Trophoblast cell (in vitro differentiated cells and primary cell): Measurements from ENCODE around the gene LHPP.
A peak's percentile ranks its signal among the peaks of the same experiment; 100 is the strongest.

ENCODE experiments used
- DNase-seq, 2 donors: peaks; one replicate each; pipeline ENCODE4 v3.0.0-alpha.2; 2016
- H2AFZ ChIP-seq: 2 replicates; pipeline ENCODE4 v1.6.1; 2013; ENCODE audit warnings: low read length, moderate library complexity, mild to moderate bottlenecking; ENCODE audit not compliant: insufficient read depth, poor library complexity
- H2AK5ac ChIP-seq: 2 replicates; pipeline ENCODE4 v1.6.1; 2013; ENCODE audit warnings: mild to moderate bottlenecking, low read length
- H2BK120ac ChIP-seq: 2 replicates; pipeline ENCODE4 v1.6.1; 2013; ENCODE audit warnings: low read length, mild to moderate bottlenecking, moderate library complexity; ENCODE audit not compliant: insufficient read depth, poor library complexity
- H2BK12ac ChIP-seq: 2 replicates; pipeline ENCODE4 v1.6.1; 2013; ENCODE audit warnings: mild to moderate bottlenecking, low read length, moderate library complexity
- H2BK5ac ChIP-seq: 2 replicates; pipeline ENCODE4 v1.6.1; 2013; ENCODE audit warnings: low read length, low read depth, moderate library complexity, mild to moderate bottlenecking; ENCODE audit not compliant: poor library complexity
- H3K14ac ChIP-seq: 2 replicates; pipeline ENCODE4 v1.6.1; 2013; ENCODE audit warnings: mild to moderate bottlenecking, low read length
- H3K18ac ChIP-seq: 2 replicates; pipeline ENCODE4 v1.6.1; 2013; ENCODE audit warnings: mild to moderate bottlenecking, low read length
- H3K23ac ChIP-seq: 2 replicates; pipeline ENCODE4 v1.6.1; 2013; ENCODE audit warnings: low read length
- H3K27ac ChIP-seq: 2 replicates; pipeline ENCODE4 v1.5.1; 2013; ENCODE audit warnings: low read depth, mild to moderate bottlenecking, inconsistent platforms, low read length, moderate library complexity
- H3K27me3 ChIP-seq: 2 replicates; pipeline ENCODE4 v1.6.1; 2013; ENCODE audit warnings: inconsistent platforms, mild to moderate bottlenecking, low read length, moderate library complexity; ENCODE audit not compliant: insufficient read depth
- H3K36me3 ChIP-seq, 2 experiments: 1 replicate in 1 of 2; 2 replicates in 1 of 2; pipeline ENCODE4 v1.6.1; 2013; ENCODE audit warnings: low read length in 2 of 2, mild to moderate bottlenecking in 2 of 2, moderate library complexity in 1 of 2; ENCODE audit not compliant: insufficient read depth in 2 of 2, control insufficient read depth in 1 of 2
- H3K4ac ChIP-seq: 2 replicates; pipeline ENCODE4 v1.6.1; 2013; ENCODE audit warnings: low read depth, mild to moderate bottlenecking, low read length, moderate library complexity
- H3K4me1 ChIP-seq, 2 experiments: 1 replicate in 1 of 2; 2 replicates in 1 of 2; pipeline ENCODE4 v1.6.1; 2013; ENCODE audit warnings: low read length in 2 of 2, mild to moderate bottlenecking in 2 of 2, moderate library complexity in 1 of 2; ENCODE audit not compliant: insufficient read depth in 2 of 2, control insufficient read depth in 1 of 2
- H3K4me2 ChIP-seq: 2 replicates; pipeline ENCODE4 v1.6.1; 2013; ENCODE audit warnings: inconsistent platforms, mild to moderate bottlenecking, low read length, moderate library complexity
- H3K4me3 ChIP-seq: 2 replicates; pipeline ENCODE4 v1.5.1; 2013; ENCODE audit warnings: mild to moderate bottlenecking, low read depth, low read length, inconsistent platforms
- H3K79me1 ChIP-seq: one replicate; pipeline ENCODE4 v1.6.1; 2013; ENCODE audit warnings: low read length
- H3K79me2 ChIP-seq: 2 replicates; pipeline ENCODE4 v1.6.1; 2013; ENCODE audit warnings: low read length, mild to moderate bottlenecking; ENCODE audit not compliant: control insufficient read depth, insufficient read depth, poor library complexity
- H3K9ac ChIP-seq: 2 replicates; pipeline ENCODE4 v1.6.1; 2013; ENCODE audit warnings: mild to moderate bottlenecking, low read length
- H3K9me3 ChIP-seq: 2 replicates; pipeline ENCODE4 v1.6.1; 2013; ENCODE audit warnings: low read depth, mild to moderate bottlenecking, control low read depth, inconsistent platforms, low read length; ENCODE audit not compliant: insufficient read depth
- H4K12ac ChIP-seq: 2 replicates; pipeline ENCODE4 v1.6.1; 2013; ENCODE audit warnings: low read depth, mild to moderate bottlenecking, low read length, moderate library complexity
- H4K8ac ChIP-seq: 2 replicates; pipeline ENCODE4 v1.6.1; 2013; ENCODE audit warnings: low read depth, mild to moderate bottlenecking, low read length, moderate library complexity
- H4K91ac ChIP-seq: one replicate; pipeline ENCODE4 v1.6.1; 2013; ENCODE audit warnings: low read depth, mild to moderate bottlenecking, low read length, moderate library complexity
- WGBS: extraction: QIAGEN DNeasy Blood & Tissue Kit; methylation state at CpG from one replicate; pipeline ENCODE4 v1.1.7; 2013; ENCODE audit warnings: missing lambda C conversion rate; ENCODE audit not compliant: insufficient read length, insufficient coverage; ENCODE audit errors: extremely low coverage; 5-methylcytosine and 5-hydroxymethylcytosine counted together

LHPP gene

DNA sequence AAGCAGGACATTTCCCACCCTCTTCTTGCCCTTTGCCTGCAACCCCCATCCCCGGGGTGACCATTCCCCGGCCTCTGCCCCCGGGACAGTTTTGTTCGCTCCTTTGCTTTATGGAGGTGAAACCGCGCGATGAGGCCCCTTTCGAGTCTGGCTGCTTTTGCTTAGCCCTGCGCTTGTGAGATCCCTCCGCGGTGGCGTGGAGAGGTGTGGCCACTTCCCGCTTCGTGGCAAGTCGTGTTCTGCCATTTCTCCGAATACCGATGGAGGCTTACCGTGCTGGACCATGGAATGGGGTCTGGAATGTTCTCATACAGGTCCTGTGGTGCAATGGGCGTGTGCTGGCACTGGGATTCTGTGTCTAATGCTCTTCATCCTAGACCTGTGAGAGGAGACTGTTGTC is 106.7 kb downstream of the LHPP start:
- Histone ChIP-seq H4K8ac (no peak overlapping the region), H2BK120ac (no peak overlapping the region), H2AK5ac (no peak overlapping the region), H3K79me1 (no peaks in the 10 kb centered on the region), H3K18ac (no peak overlapping the region), H3K9ac (no peak overlapping the region), H3K9me3 (peaks cover 3% of the 10 kb centered on the region), H3K27ac (no peak overlapping the region), H3K23ac (no peak overlapping the region), H3K27me3 (no peaks in the 10 kb centered on the region), H2BK5ac (no peak overlapping the region), H3K36me3 (no peaks in the 10 kb centered on the region), H2BK12ac (no peak overlapping the region), H4K91ac (no peak overlapping the region), H2AFZ (no peak overlapping the region), H3K4me2 (no peak overlapping the region), H3K4me1 (peaks cover 3 to 17% of the 10 kb centered on the region in 2 experiments), H3K14ac (no peak overlapping the region), H3K4ac (no peak overlapping the region), H4K12ac (no peak overlapping the region), H3K79me2 (no peaks in the 10 kb centered on the region), H3K4me3 (no peak overlapping the region)
- WGBS = no CpG with 5 or more reads among the region's 19 CpGs
- peak; percentile 95 to 99 for DNase-seq

DNA sequence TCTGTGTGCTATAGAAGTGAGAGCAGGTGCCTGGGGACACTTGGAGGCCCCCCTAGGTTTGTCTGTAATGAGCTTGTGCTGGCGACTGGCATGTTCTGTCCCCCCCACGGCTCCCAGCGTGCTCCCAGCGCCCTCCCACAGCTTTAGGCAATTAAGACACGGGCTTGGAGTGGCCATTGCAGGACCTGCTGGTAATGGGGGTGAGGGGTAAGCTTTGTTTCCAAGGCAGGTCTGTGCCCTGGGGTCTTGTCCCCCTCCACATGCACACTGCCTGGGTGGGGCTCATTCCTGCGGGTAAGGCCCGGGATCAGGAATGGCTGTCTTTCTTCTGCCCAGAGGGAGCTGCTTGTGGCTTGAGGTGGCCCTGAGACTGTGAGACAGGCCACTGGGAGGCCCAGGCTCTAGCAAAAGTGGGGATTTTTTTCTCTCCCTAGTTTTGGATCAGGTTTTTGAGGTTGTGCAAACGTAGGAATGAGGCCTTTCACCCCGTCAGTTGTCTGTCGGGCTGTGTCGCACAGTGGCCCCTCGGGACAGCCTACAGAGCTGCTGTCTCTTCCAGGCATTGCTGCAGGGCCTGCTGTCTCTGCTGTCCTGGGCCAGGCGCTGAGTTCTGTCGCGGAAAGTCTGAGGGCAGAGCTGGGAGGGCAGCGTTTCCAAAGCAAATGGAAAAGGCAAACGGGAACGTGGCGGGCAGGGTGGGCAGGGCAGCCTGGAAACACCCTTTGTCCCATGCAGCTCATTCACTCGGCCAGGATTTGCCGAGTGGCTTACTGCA is 107.4 kb downstream of the LHPP start:
- no peaks in the 10 kb centered on the region for H3K79me1 ChIP-seq
- no peak overlapping the region for H3K9ac ChIP-seq
- H3K18ac ChIP-seq = no peak overlapping the region
- H3K14ac ChIP-seq = no peak overlapping the region
- no peak overlapping the region for H3K4me2 ChIP-seq
- no peak overlapping the region for H4K8ac ChIP-seq
- peak; percentile 92 to 94 for DNase-seq
- WGBS = no CpG with 5 or more reads among the region's 21 CpGs
- no peak overlapping the region for H2BK5ac ChIP-seq
- H2AFZ ChIP-seq = no peak overlapping the region
- no peaks in the 10 kb centered on the region for H3K27me3 ChIP-seq
- H3K79me2 ChIP-seq = no peaks in the 10 kb centered on the region
- peaks cover 3% of the 10 kb centered on the region for H3K9me3 ChIP-seq
- no peak overlapping the region for H2BK12ac ChIP-seq
- H3K23ac ChIP-seq = no peak overlapping the region
- no peak overlapping the region for H4K12ac ChIP-seq
- no peak overlapping the region for H4K91ac ChIP-seq
- H3K4ac ChIP-seq = no peak overlapping the region
- no peak overlapping the region for H2AK5ac ChIP-seq
- no peak overlapping the region for H2BK120ac ChIP-seq
- peak overlapping the region; percentile 14 for H3K4me3 ChIP-seq
- H3K27ac ChIP-seq = peak overlapping the region; percentile 10
- H3K36me3 ChIP-seq = no peaks in the 10 kb centered on the region
- H3K4me1 ChIP-seq = peaks cover 3 to 17% of the 10 kb centered on the region in 2 experiments

DNA sequence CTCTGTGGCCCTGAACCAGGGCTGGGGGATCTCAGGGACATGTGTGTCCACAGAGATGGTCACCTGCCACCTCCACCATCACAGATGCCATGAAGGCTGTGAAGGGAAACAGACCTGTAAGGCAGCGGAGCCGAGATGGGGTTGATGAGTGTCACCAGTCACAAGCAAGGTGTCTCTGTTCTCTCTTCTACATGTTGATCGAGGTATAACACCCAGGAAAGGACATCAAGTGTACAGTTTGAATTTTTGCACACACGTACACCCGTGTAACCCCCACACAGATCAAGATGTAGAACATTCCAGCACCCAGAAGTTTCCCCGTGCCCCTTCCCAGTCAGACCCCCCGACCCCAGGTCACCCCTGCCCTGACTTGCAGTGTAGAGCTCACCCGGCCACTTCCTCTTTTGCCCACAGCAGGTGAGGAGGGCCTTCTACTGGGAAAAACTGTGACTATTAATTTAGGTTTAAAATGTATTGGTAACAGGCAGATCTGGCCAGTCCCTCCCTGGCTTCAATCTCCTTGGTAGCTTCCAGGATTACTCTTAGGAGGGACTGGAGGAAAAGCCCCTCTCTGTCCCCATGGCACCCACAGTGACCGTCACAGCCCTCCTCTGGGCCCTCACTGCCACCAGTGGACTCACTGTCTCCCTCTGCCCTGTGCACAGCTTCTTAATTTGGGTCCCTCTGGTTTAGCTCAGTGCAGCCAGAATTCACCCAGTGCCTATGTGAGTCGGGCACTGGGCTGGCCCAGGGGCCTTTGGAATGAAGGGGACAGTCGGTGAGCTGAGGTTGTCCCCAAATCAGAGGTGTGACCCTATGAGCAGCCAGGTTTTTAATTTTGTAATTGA is 108.2 kb downstream of the LHPP start:
- Histone ChIP-seq H3K79me1 (no peaks in the 10 kb centered on the region), H3K79me2 (no peaks in the 10 kb centered on the region), H4K12ac (no peak overlapping the region), H3K14ac (no peak overlapping the region), H3K27me3 (no peaks in the 10 kb centered on the region), H3K4me1 (peaks cover 3 to 17% of the 10 kb centered on the region in 2 experiments), H2BK5ac (no peak overlapping the region), H3K9ac (no peak overlapping the region), H3K4me2 (no peak overlapping the region), H4K91ac (no peak overlapping the region), H3K18ac (no peak overlapping the region), H2BK12ac (no peak overlapping the region), H4K8ac (no peak overlapping the region), H2AK5ac (no peak overlapping the region), H3K4me3 (no peak overlapping the region), H2AFZ (no peak overlapping the region), H3K9me3 (peaks cover 3% of the 10 kb centered on the region), H3K4ac (no peak overlapping the region), H3K36me3 (no peaks in the 10 kb centered on the region), H3K23ac (no peak overlapping the region), H3K27ac (no peak overlapping the region), H2BK120ac (no peak overlapping the region)
- no CpG with 5 or more reads among the region's 11 CpGs for WGBS
- no peak for DNase-seq

DNA sequence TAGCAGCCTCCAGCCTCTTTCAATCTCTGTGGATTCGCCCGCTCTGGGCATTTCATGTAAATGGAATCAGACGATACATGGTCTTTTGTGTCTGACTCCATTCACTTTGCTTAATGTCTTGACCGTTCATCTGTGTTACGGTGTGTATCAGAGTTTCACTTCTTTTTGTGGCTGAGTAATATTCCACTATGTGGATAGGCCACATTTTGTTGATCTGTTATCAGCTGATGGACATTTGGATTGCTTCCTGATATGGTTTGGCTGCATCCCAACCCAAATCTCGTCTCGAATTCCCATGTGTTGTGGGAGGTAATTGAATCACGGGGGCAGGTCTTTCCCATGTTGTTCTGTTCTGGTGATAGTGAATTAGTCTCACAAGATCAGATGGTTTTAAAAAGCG is 109.0 kb downstream of the LHPP start:
- no peak overlapping the region for H3K14ac ChIP-seq
- H3K23ac ChIP-seq = no peak overlapping the region
- H3K4ac ChIP-seq = no peak overlapping the region
- H3K36me3 ChIP-seq = no peaks in the 10 kb centered on the region
- H2AK5ac ChIP-seq = no peak overlapping the region
- no peak overlapping the region for H3K4me3 ChIP-seq
- H3K79me1 ChIP-seq = no peaks in the 10 kb centered on the region
- H4K8ac ChIP-seq = no peak overlapping the region
- peak; percentile 58 to 84 for DNase-seq
- H3K18ac ChIP-seq = no peak overlapping the region
- H2BK12ac ChIP-seq = no peak overlapping the region
- H2AFZ ChIP-seq = no peak overlapping the region
- no peak overlapping the region for H4K12ac ChIP-seq
- no peak overlapping the region for H3K4me2 ChIP-seq
- H3K79me2 ChIP-seq = no peaks in the 10 kb centered on the region
- no peak overlapping the region for H2BK120ac ChIP-seq
- H3K27ac ChIP-seq = no peak overlapping the region
- WGBS = no CpG with 5 or more reads among the region's 9 CpGs
- no peak overlapping the region for H3K9ac ChIP-seq
- peaks cover 3% of the 10 kb centered on the region for H3K9me3 ChIP-seq
- no peak overlapping the region for H4K91ac ChIP-seq
- H2BK5ac ChIP-seq = no peak overlapping the region
- H3K4me1 ChIP-seq = peaks cover 3 to 14% of the 10 kb centered on the region in 2 experiments
- H3K27me3 ChIP-seq = no peaks in the 10 kb centered on the region
